GM19238 (cell line): Measurements from ENCODE around the gene TRMO.

ENCODE experiments used
- DNase-seq: peaks from one replicate; pipeline ENCODE4 v3.0.0; 2011; ENCODE audit warnings: low spot score; ENCODE audit not compliant: insufficient read length

The TRMO gene

DNA sequence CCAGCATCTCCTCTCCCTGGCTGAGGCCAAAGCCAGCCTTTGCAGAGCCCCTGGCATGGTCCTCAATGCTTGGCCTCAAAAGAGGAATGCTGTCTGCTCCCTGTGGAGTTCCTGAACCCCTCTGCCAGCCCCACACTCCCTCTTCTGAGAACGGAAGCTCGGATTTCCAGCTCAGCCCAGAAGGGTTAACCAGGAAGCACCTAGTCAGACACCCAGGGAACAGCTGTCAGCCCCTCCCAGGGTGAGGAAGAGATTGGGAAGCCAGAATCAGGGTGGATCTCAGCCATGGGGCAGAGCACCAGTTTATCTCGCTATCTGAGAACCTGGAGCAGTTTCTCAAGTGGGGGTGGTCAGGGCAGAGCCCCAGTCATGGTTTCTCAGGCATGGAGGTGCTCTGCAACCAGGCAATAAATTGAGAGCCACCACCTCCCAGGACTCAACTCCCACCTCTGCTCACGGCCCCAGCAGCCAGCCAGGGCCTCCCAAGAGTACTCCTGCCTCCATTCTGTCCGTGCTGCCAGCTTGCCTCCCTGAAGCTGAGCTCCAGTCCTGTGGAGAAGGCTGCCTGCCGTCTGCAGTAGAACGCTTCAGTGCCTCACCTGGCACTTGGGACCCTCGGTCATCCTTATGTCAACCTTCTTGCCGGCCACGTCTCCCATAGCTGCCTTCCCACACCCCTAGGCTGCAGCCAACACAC, 61.7 kb downstream of the TRMO start:
- DNase-seq: no peak

- DNase-seq: no peak
Measured at GRCh38 chr9:97859346-97859745, 63.0 kb downstream of the TRMO start.

DNA sequence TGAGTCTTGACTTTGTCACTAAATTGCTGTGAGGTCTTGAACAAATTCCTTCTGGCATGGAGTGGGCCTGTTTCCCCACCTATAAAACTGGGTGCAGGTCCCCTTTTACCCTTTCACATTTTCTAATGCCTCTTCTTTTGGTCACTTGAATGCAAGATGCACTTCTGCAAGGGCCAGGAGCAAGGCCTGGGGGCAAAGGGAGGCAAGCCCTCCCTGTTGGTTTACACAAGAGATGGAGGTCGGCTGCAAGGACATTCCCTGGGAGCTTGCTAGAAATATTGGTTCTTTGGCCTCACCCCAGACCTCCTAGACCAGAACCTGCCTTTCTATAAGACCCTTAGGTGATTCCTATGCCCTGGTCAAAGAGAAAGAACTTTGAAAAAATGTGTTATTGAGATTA, 63.5 kb downstream of the TRMO start:
- DNase-seq: no peak

GRCh38 chr9:97858393-97858713, 63.9 kb downstream of the TRMO start:
- no peak for DNase-seq

GRCh38 chr9:97857606-97858392, 64.5 kb downstream of the TRMO start:
- DNase-seq: no peak

- no peak for DNase-seq
Measured at GRCh38 chr9:97856857-97857605, 65.3 kb downstream of the TRMO start.

DNA sequence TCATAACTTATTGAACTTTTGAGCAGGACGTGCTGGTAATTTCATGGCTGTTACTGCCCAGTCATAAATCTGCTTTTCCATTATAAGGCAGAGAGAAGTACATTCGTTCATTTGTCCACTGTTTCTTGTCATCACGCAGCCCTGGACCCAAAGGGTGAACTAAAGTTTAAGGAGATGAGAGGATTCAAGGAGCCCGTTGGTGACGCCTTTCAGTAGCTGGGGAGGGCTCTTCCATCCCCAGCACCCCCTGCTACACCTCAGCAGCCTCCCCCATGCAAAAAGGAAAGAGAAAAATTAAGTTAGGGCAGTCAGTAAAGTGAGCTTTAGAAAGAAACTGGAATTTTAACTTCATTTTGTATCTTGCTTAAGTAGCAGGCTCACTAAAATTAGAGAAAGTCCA, 66.4 kb downstream of the TRMO start:
- DNase-seq: no peak

- DNase-seq: no peak
Measured at GRCh38 chr9:97855486-97855875, 66.8 kb downstream of the TRMO start.

DNA sequence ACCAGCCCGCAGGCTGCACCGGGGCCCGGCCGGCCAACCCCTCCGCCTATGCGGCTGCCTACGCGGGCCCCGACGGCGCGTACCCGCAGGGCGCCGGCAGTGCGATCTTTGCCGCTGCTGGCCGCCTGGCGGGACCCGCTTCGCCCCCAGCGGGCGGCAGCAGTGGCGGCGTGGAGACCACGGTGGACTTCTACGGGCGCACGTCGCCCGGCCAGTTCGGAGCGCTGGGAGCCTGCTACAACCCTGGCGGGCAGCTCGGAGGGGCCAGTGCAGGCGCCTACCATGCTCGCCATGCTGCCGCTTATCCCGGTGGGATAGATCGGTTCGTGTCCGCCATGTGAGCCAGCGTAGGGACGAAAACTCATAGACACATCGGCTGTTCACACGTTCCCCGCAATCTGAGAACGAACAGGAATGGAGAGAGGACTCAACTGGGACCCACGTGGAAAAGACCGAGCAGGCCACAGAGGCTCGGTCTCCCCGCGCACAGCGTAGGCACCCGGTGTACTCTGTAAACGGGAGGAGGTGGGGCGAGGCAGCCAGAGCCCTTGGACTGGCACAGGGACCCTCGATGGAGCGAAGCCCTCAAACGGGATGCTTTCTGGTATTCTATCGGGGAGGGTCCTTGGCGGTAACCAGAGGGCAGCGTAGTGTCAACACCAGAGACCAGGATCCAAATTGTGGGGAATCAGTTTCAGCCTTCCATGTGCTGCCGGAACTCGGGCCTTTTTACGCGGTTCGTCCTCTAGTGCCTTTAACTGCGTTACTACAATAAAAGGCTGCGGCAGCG, 67.4 kb downstream of the TRMO start:
- DNase-seq: no peak
